ENCODE measurements around the gene TSKS.

The TSKS gene

GRCh38 chr19:49793561-49793840, 30.4 kb upstream of the TSKS start:
- FAIRE-seq: no peak

- no peak for FAIRE-seq
Measured at GRCh38 chr19:49792829-49793560, 29.9 kb upstream of the TSKS start.

GRCh38 chr19:49791776-49792445, 28.8 kb upstream of the TSKS start:
- FAIRE-seq: no peak

GRCh38 chr19:49790866-49791265, 27.8 kb upstream of the TSKS start:
- FAIRE-seq: no peak

- no peak for FAIRE-seq
Measured at GRCh38 chr19:49788857-49789256, 25.8 kb upstream of the TSKS start.

GRCh38 chr19:49787746-49788145, 24.6 kb upstream of the TSKS start:
- no peak for FAIRE-seq

- FAIRE-seq: no peak
Measured at GRCh38 chr19:49786376-49786820, 23.3 kb upstream of the TSKS start.

GRCh38 chr19:49782515-49782914, 19.4 kb upstream of the TSKS start:
- FAIRE-seq: no peak

- no peak for FAIRE-seq
Measured at GRCh38 chr19:49781394-49781793, 18.3 kb upstream of the TSKS start.

- FAIRE-seq: no peak
Measured at GRCh38 chr19:49780861-49781260, 17.8 kb upstream of the TSKS start.

GRCh38 chr19:49779731-49780555, 16.8 kb upstream of the TSKS start:
- no peak for FAIRE-seq

- no peak for FAIRE-seq
Measured at GRCh38 chr19:49776371-49776764, 13.3 kb upstream of the TSKS start.

GRCh38 chr19:49775742-49776370, 12.8 kb upstream of the TSKS start:
- FAIRE-seq: no peak

- FAIRE-seq: no peak
Measured at GRCh38 chr19:49774969-49775368, 11.9 kb upstream of the TSKS start.

GRCh38 chr19:49773663-49774350, 10.7 kb upstream of the TSKS start:
- no peak for FAIRE-seq

- no peak for FAIRE-seq
Measured at GRCh38 chr19:49772850-49773432, 9.8 kb upstream of the TSKS start.

- FAIRE-seq: no peak
Measured at GRCh38 chr19:49771674-49772139, 8.6 kb upstream of the TSKS start.

- FAIRE-seq: no peak
Measured at GRCh38 chr19:49770529-49770928, 7.4 kb upstream of the TSKS start.

- no peak for FAIRE-seq
Measured at GRCh38 chr19:49767967-49768581, 5.0 kb upstream of the TSKS start.

GRCh38 chr19:49767381-49767780, 4.3 kb upstream of the TSKS start:
- FAIRE-seq: no peak

- no peak for FAIRE-seq
Measured at GRCh38 chr19:49766930-49767299, 3.8 kb upstream of the TSKS start, which contains the start of gene AP2A1. AP2A1 (plus strand) TSS chr19:49767001; CDS start chr19:49767134, 133 bp downstream.

Data from G401.6 (cell line).